WERI-Rb-1 (cell line): Measurements from ENCODE around the gene ZNF497.

ENCODE experiments used
- DNase-seq: peaks from one replicate; pipeline ENCODE4 v3.0.0-alpha.2; 2020
- H3K27ac ChIP-seq: fragments of 250-450 bp; sonication (Bioruptor Pico); 2 replicates; pipeline ENCODE4 v1.5.1; 2020; ENCODE audit warnings: mild to moderate bottlenecking, moderate library complexity
- H3K27me3 ChIP-seq: fragments of 250-450 bp; sonication (Bioruptor Pico); 2 replicates; pipeline ENCODE4 v1.5.1; 2021; ENCODE audit warnings: mild to moderate bottlenecking, low read depth, moderate library complexity; ENCODE audit not compliant: insufficient read depth, severe bottlenecking
- H3K36me3 ChIP-seq: fragments of 250-450 bp; sonication (Bioruptor Pico); 2 replicates; pipeline ENCODE4 v1.5.1; 2020; ENCODE audit warnings: mild to moderate bottlenecking, moderate library complexity
- H3K4me3 ChIP-seq: 2 replicates; pipeline ENCODE4 v1.5.1; 2011; ENCODE audit warnings: low read depth, mild to moderate bottlenecking, control low read depth, low read length
- H3K9me3 ChIP-seq: fragments of 250-450 bp; sonication (Bioruptor Pico); 2 replicates; pipeline ENCODE4 v1.5.1; 2021; ENCODE audit warnings: mild to moderate bottlenecking, moderate library complexity; ENCODE audit not compliant: severe bottlenecking
- CTCF ChIP-seq: IDR thresholded peaks from 2 replicates; pipeline ENCODE4 v1.5.1; 2011; ENCODE audit warnings: low read depth, mild to moderate bottlenecking, control low read depth, inconsistent platforms, low read length

The ZNF497 gene

GRCh38 chr19:58353717-58354477, 8.7 kb downstream of the ZNF497 start:
- H3K36me3 ChIP-seq: no peaks in the 10 kb centered on the region; the same call in none of the 2 replicates
- no peak overlapping the region for H3K27ac ChIP-seq
- no peaks in the 10 kb centered on the region for H3K27me3 ChIP-seq
- H3K4me3 ChIP-seq: no peak overlapping the region
- DNase-seq: no peak
- no peaks in the 10 kb centered on the region for H3K9me3 ChIP-seq
- TF ChIP-seq CTCF: no peak

- Histone ChIP-seq H3K27me3 (no peaks in the 10 kb centered on the region), H3K36me3 (no peaks in the 10 kb centered on the region; the same call in none of the 2 replicates), H3K4me3 (no peak within 1 kb of the TSS), H3K9me3 (no peaks in the 10 kb centered on the region), H3K27ac (no peak within 1 kb of the TSS)
- DNase-seq: no peak
- TF ChIP-seq CTCF: no peak
These were observed 9.5 kb downstream of the ZNF497 start, which contains the start of gene A1BG for GRCh38 chr19:58352760-58353671. A1BG (minus strand) TSS chr19:58353492; CDS start chr19:58353437, 55 bp downstream.

- Histone ChIP-seq H3K27me3 (no peaks in the 10 kb centered on the region), H3K27ac (no peak overlapping the region), H3K36me3 (no peaks in the 10 kb centered on the region; the same call in none of the 2 replicates), H3K9me3 (no peaks in the 10 kb centered on the region), H3K4me3 (no peak overlapping the region)
- DNase-seq: no peak
- no peak for TF ChIP-seq CTCF
These were observed 10.4 kb downstream of the ZNF497 start for GRCh38 chr19:58351990-58352755.

- Histone ChIP-seq H3K27ac (no peak overlapping the region), H3K9me3 (no peaks in the 10 kb centered on the region), H3K27me3 (no peaks in the 10 kb centered on the region), H3K36me3 (no peaks in the 10 kb centered on the region; the same call in none of the 2 replicates), H3K4me3 (no peak overlapping the region)
- DNase-seq: no peak
- no peak for TF ChIP-seq CTCF
These were observed 11.0 kb downstream of the ZNF497 start for GRCh38 chr19:58351558-58351878.

- H3K4me3 ChIP-seq: no peak overlapping the region
- H3K36me3 ChIP-seq: no peaks in the 10 kb centered on the region; the same call in none of the 2 replicates
- no peaks in the 10 kb centered on the region for H3K9me3 ChIP-seq
- DNase-seq: no peak
- H3K27me3 ChIP-seq: no peaks in the 10 kb centered on the region
- no peak for TF ChIP-seq CTCF
- H3K27ac ChIP-seq: no peak overlapping the region
These were observed 11.5 kb downstream of the ZNF497 start for GRCh38 chr19:58350871-58351557.
